ENCODE results near the gene CCT8L2. TPM values are rescaled to one million over a fixed set of nuclear protein-coding genes. Genes with fewer than 3 reads are reported as not detected.
"Not testable (repeated sequence)": the region's sequence is repeated elsewhere in the genome, so short reads cannot be mapped to it uniquely, and the experiment has no call there.

The CCT8L2 gene
- total and polyA plus RNA-seq, 2 of the 13 experiments (the other 11 are each of a cell fraction or from before 2014, with no cell fraction given), result not detected

DNA sequence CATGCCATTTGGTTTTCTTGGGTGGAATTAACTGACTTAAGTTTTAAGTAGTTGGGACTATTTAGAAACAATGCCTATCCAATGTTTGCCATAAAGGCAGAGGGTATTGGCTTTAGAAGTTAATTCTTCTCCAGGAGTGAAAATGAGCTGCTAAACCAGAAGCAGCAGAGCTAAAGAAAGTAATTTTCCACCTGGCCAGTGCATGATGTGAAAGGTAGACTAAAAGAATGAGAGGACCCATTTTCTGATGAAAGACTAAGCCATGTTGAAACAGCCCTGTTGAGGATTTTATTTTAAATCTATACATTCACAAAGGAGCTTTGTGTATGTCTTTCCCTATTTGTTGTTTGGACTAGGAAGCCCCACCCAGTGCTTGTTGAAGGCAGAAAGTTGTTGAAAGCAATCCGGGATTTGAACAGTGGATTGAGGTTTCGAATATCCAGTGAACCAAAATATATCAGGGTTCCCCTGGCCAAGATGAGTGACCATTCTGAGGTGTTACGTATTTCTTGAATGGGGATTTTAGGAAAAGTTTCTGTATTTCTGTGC is 23.9 kb upstream of the CCT8L2 start:
- H3K9me3 ChIP-seq (ENCODE audit: low read length); CTCF ChIA-PET (ENCODE audit: low intra/inter-chr PET ratio, low total read pairs); POLR2A ChIA-PET; H2AFZ ChIP-seq (ENCODE audit: low read length); H3K9ac ChIP-seq (ENCODE audit: insufficient read depth, low read depth, low read length); FAIRE-seq; in situ Hi-C loops (cut with HindIII; ENCODE audit: extremely low pct_ligation_motif_present, low pct_unique_long_range_greater_than_20kb); ATAC-seq; H3K4me1 ChIP-seq (ENCODE audit: insufficient read depth, low read length); H3K27me3 ChIP-seq (ENCODE audit: control insufficient read depth in 1 of 2, insufficient read depth in 2 of 2, low read length in 2 of 2); BruUV-seq (replicated peaks); H3K27ac ChIP-seq (ENCODE audit: extremely low read length, insufficient read depth, low read length); intact Hi-C loops (cut with micrococcal nuclease; ENCODE audit: unreplicated experiment); H3K4me3 ChIP-seq (replicated peaks in 1 of 3; ENCODE audit: insufficient read depth in 1 of 3, low read depth in 2 of 3, low read length in 3 of 3); H4K20me1 ChIP-seq (ENCODE audit: insufficient read depth, low read length); H3K36me3 ChIP-seq (replicated peaks in 1 of 2; ENCODE audit: control insufficient read depth in 1 of 2, insufficient read depth in 2 of 2, low read length in 2 of 2); DNase-seq (ENCODE audit: low spot score); H3K79me2 ChIP-seq (ENCODE audit: insufficient read depth, low read length); H3K4me2 ChIP-seq (ENCODE audit: low read depth, low read length): not testable (repeated sequence)
- WGBS (ENCODE audit: low lambda C conversion rate), result 6% methylated on average over 3 of the region's 3 CpGs

GRCh38 chr22:16615606-16616245 is 23.1 kb upstream of the CCT8L2 start:
- H4K20me1 ChIP-seq (ENCODE audit: insufficient read depth, low read length); in situ Hi-C loops (cut with HindIII; ENCODE audit: extremely low pct_ligation_motif_present, low pct_unique_long_range_greater_than_20kb); POLR2A ChIA-PET; H3K4me1 ChIP-seq (ENCODE audit: insufficient read depth, low read length); DNase-seq (ENCODE audit: low spot score); H3K4me2 ChIP-seq (ENCODE audit: low read depth, low read length); intact Hi-C loops (cut with micrococcal nuclease; ENCODE audit: unreplicated experiment); CTCF ChIA-PET (ENCODE audit: low intra/inter-chr PET ratio, low total read pairs); H2AFZ ChIP-seq (ENCODE audit: low read length); H3K27me3 ChIP-seq (ENCODE audit: control insufficient read depth in 1 of 2, insufficient read depth in 2 of 2, low read length in 2 of 2); BruUV-seq (replicated peaks); FAIRE-seq; H3K9me3 ChIP-seq (ENCODE audit: low read length); H3K27ac ChIP-seq (ENCODE audit: extremely low read length, insufficient read depth, low read length); H3K79me2 ChIP-seq (ENCODE audit: insufficient read depth, low read length); H3K36me3 ChIP-seq (replicated peaks in 1 of 2; ENCODE audit: control insufficient read depth in 1 of 2, insufficient read depth in 2 of 2, low read length in 2 of 2); H3K4me3 ChIP-seq (replicated peaks in 1 of 3; ENCODE audit: insufficient read depth in 1 of 3, low read depth in 2 of 3, low read length in 3 of 3); ATAC-seq; H3K9ac ChIP-seq (ENCODE audit: insufficient read depth, low read depth, low read length): not testable (repeated sequence)
- 2% methylated on average over 5 of the region's 5 CpGs for WGBS (ENCODE audit: low lambda C conversion rate)
- TF ChIP-seq MAFF (IDR thresholded peaks at IDR 0.05; ENCODE audit: low read depth, low read length) (peak; percentile 14; the same call in 1 of the 2 replicates), MAFK (conservative IDR thresholded peaks at IDR 0.05 in 1 of 2, IDR thresholded peaks at IDR 0.05 in 1 of 2; ENCODE audit: low read length in 2 of 2) (0 out of 4 replicates have a peak, but pooled peaks of 1 of the 2 experiments have one; percentile 8)

Measured in HepG2 (cell line).